GM12878 (cell line): ENCODE data around the gene HAUS7. TPM values are rescaled to one million over a fixed set of nuclear protein-coding genes. Genes with fewer than 3 reads are reported as not detected.

ENCODE experiments used
- ATAC-seq: fragments of 200-7000 bp; cut with Tn5 transposase; 3 replicates; pipeline ENCODE4 v1.9.1; 2020; ENCODE audit warnings: mild to moderate bottlenecking, moderate library complexity
- BruUV-seq: library from RNA; stranded (reverse); fragments of 400-500 nt; replicated peaks from 2 replicates; lab custom pipeline; 2021; lab: Mats Ljungman, UMichigan
- CTCF ChIA-PET: fragments of 300-600 bp; sonication (Branson Sonifier 250); formaldehyde crosslinking; extraction: SDS; loops from one replicate; lab custom pipeline; 2021; ENCODE audit warnings: inconsistent platforms; lab: Yijun Ruan, JAX
- POLR2A ChIA-PET: fragments of 350-600 bp; formaldehyde crosslinking; extraction: SDS; loops from one replicate; lab custom pipeline; 2021; ENCODE audit warnings: inconsistent platforms; lab: Charles Lee
- RAD21 ChIA-PET: fragments of 300-600 bp; sonication (Branson Sonifier 250); formaldehyde crosslinking; loops from one replicate; lab custom pipeline; 2023; ENCODE audit warnings: antibody characterized with exemption; ENCODE audit not compliant: unreplicated experiment; lab: Charles Lee
- SMC1A ChIA-PET: fragments of 300-600 bp; sonication (Branson Sonifier 250); formaldehyde crosslinking; loops from one replicate; lab custom pipeline; 2023; ENCODE audit not compliant: unreplicated experiment, uncharacterized antibody; lab: Charles Lee
- DNase-seq: peaks from one replicate; pipeline ENCODE4 v3.0.0-alpha.2; 2011; ENCODE audit warnings: low read depth, low spot score
- FAIRE-seq: peaks from 3 replicates; lab custom pipeline; 2011; peaks lifted over from hg19 to GRCh38; lab: Jason Lieb, UNC
- H2AFZ ChIP-seq: 2 replicates; pipeline ENCODE4 v1.6.0; 2011; ENCODE audit warnings: low read depth, low read length, control low read depth; ENCODE audit not compliant: control insufficient read depth
- H3K27ac ChIP-seq: 2 replicates; pipeline ENCODE4 v1.5.1; 2011; ENCODE audit warnings: control low read depth; ENCODE audit not compliant: control insufficient read depth, insufficient read depth
- H3K27me3 ChIP-seq, 2 experiments: replicated peaks in 1 of 2; 2 replicates each; pipeline versions ENCODE4 v1.6.0 to v1.6.1; 2011; ENCODE audit warnings: low read length in 1 of 2; ENCODE audit not compliant: control insufficient read depth in 2 of 2, insufficient read depth in 2 of 2
- H3K36me3 ChIP-seq, 2 experiments: 2 replicates each; pipeline ENCODE4 v1.5.1; 2011; ENCODE audit warnings: low read length in 1 of 2; ENCODE audit not compliant: control insufficient read depth in 2 of 2, insufficient read depth in 2 of 2
- H3K4me1 ChIP-seq: 2 replicates; pipeline ENCODE4 v1.6.1; 2011; ENCODE audit warnings: mild to moderate bottlenecking, low read length, moderate library complexity, mixed read lengths; ENCODE audit not compliant: control insufficient read depth, insufficient read depth
- H3K4me2 ChIP-seq: 2 replicates; pipeline ENCODE4 v1.6.0; 2011; ENCODE audit warnings: control low read depth; ENCODE audit not compliant: control insufficient read depth, insufficient read depth
- H3K4me3 ChIP-seq: fragments of 200-600 bp; sonication (generic); 2 replicates; pipeline ENCODE4 v1.5.1; 2016
- H3K79me2 ChIP-seq: 2 replicates; pipeline ENCODE4 v1.6.0; 2011; ENCODE audit warnings: low read length; ENCODE audit not compliant: control insufficient read depth, insufficient read depth
- H3K9ac ChIP-seq: 2 replicates; pipeline ENCODE4 v1.8.0; 2011; ENCODE audit warnings: low read length, control low read depth, mixed read lengths; ENCODE audit not compliant: control insufficient read depth, insufficient read depth
- H3K9me3 ChIP-seq: replicated peaks from 3 replicates; pipeline ENCODE4 v1.5.1; 2011; ENCODE audit warnings: mild to moderate bottlenecking, low read length; ENCODE audit not compliant: control insufficient read depth, insufficient read depth
- H4K20me1 ChIP-seq: 2 replicates; pipeline ENCODE4 v1.6.0; 2011; ENCODE audit not compliant: control insufficient read depth, insufficient read depth
- BHLHE40 ChIP-seq, 2 experiments: fragments of 450-650 bp in 1 of 2; IDR thresholded peaks; 2 replicates each; pipeline ENCODE4 v1.6.1; 2011 to 2017; ENCODE audit warnings: low read depth in 2 of 2, borderline replicate concordance in 1 of 2, improper control_type of control experiment in 1 of 2, low read length in 1 of 2, mild to moderate bottlenecking in 1 of 2
- EED ChIP-seq: sonication (generic); IDR thresholded peaks from 2 replicates; pipeline ENCODE4 v1.6.1; 2016; ENCODE audit warnings: antibody characterized with exemption, low read depth
- ELK1 ChIP-seq: IDR thresholded peaks from 2 replicates; pipeline ENCODE4 v1.6.1; 2012; ENCODE audit warnings: low read depth, low read length, improper control_type of control experiment
- IKZF2 ChIP-seq, 2 experiments: fragments of 450-650 bp; IDR thresholded peaks; 2 replicates each; pipeline ENCODE4 v1.6.1; 2017; ENCODE audit warnings: mild to moderate bottlenecking in 2 of 2, moderate library complexity in 2 of 2
- JUND ChIP-seq: IDR thresholded peaks from 2 replicates; pipeline ENCODE4 v1.6.1; 2012; ENCODE audit warnings: low read depth, mild to moderate bottlenecking, low read length, improper control_type of control experiment, moderate library complexity
- NFYA ChIP-seq: IDR thresholded peaks from 2 replicates; pipeline ENCODE4 v1.6.1; 2011; ENCODE audit warnings: low read depth, mild to moderate bottlenecking, low read length, improper control_type of control experiment, borderline replicate concordance
- POLR2AphosphoS2 ChIP-seq: IDR thresholded peaks from 2 replicates; pipeline ENCODE4 v1.6.1; 2011; ENCODE audit warnings: low read depth, mild to moderate bottlenecking, low read length, improper control_type of control experiment, moderate library complexity
- SREBF2 ChIP-seq: IDR thresholded peaks from 2 replicates; pipeline ENCODE4 v1.6.1; 2012; ENCODE audit warnings: mild to moderate bottlenecking, low read length
- STAT3 ChIP-seq: IDR thresholded peaks from 2 replicates; pipeline ENCODE4 v1.6.1; 2011; ENCODE audit warnings: low read depth, low read length, improper control_type of control experiment
- SUZ12 ChIP-seq: fragments of 200-600 bp; sonication (generic); IDR thresholded peaks from one replicate; pipeline ENCODE4 v1.6.1; 2018; ENCODE audit warnings: antibody characterized with exemption, mild to moderate bottlenecking; ENCODE audit not compliant: unreplicated experiment
- TBL1XR1 ChIP-seq: IDR thresholded peaks from 2 replicates; pipeline ENCODE4 v1.6.1; 2012; ENCODE audit warnings: low read depth, low read length, improper control_type of control experiment
- TCF12 ChIP-seq: IDR thresholded peaks from 2 replicates; pipeline ENCODE4 v1.6.1; 2011; ENCODE audit warnings: low read depth, mild to moderate bottlenecking, low read length
- USF1 ChIP-seq: IDR thresholded peaks from 2 replicates; pipeline ENCODE4 v1.6.1; 2011; ENCODE audit warnings: borderline replicate concordance, low read depth, mild to moderate bottlenecking, moderate library complexity, mixed read lengths, low read length; ENCODE audit not compliant: insufficient read depth; ENCODE audit errors: extremely low read length
- WRNIP1 ChIP-seq: IDR thresholded peaks from 2 replicates; pipeline ENCODE4 v1.6.1; 2011; ENCODE audit warnings: low read depth, low read length, improper control_type of control experiment, borderline replicate concordance
- ZNF384 ChIP-seq: IDR thresholded peaks from 2 replicates; pipeline ENCODE4 v1.6.1; 2012; ENCODE audit warnings: low read depth, mild to moderate bottlenecking, low read length, improper control_type of control experiment, borderline replicate concordance
- ZSCAN29 ChIP-seq: fragments of 450-650 bp; IDR thresholded peaks from 2 replicates; pipeline ENCODE4 v1.6.1; 2017; ENCODE audit warnings: mild to moderate bottlenecking, moderate library complexity
- WGBS: methylation state at CpG from one replicate; pipeline ENCODE4 v1.1.6; 2016; ENCODE audit warnings: low lambda C conversion rate; ENCODE audit not compliant: insufficient replicate concordance, insufficient coverage; ENCODE audit errors: missing lambda C conversion rate; 5-methylcytosine and 5-hydroxymethylcytosine counted together
- in situ Hi-C: fragments of 300-500 bp; cut with MboI; formaldehyde crosslinking; loops from 9 replicates; pipeline ENCODE4 v1.14.3; 2018; ENCODE audit warnings: mixed read lengths
- intact Hi-C: fragments of 100-400 bp; cut with micrococcal nuclease; formaldehyde crosslinking; loops from one replicate; pipeline ENCODE4 v1.14.2; 2022; ENCODE audit not compliant: unreplicated experiment
- polyA plus RNA-seq, 11 experiments: library from polyadenylated mRNA; depleted of rRNA in 4 of 11; unstranded in 6 of 11; stranded (reverse) in 5 of 11; fragments of >200 nt; fragmentation: Nextera tagmentation in 4 of 11; fragmentation: Illumina TruSeq in 1 of 11; extraction: Ambion mirVana in 4 of 11; extraction: Trizol in 1 of 11; gene quantifications; 1 replicate in 1 of 11; 2 replicates in 10 of 11; pipeline versions ENCODE4 v1.2.1 to v1.2.3, GENCODE V29; 2011 to 2016; ENCODE audit warnings: inconsistent platforms in 2 of 11, missing spikeins in 2 of 11, low read depth in 1 of 11
- total RNA-seq, 4 experiments: library from RNA; depleted of rRNA in 3 of 4; stranded (reverse); fragments of >200 nt in 3 of 4; fragmentation: Illumina TruSeq in 1 of 4; extraction: Trizol in 1 of 4; gene quantifications; 2 replicates each; pipeline versions ENCODE4 v1.2.1 to v1.2.3, GENCODE V29; 2013 to 2021

Gene HAUS7
- total and polyA plus RNA-seq, 10 of the 15 experiments (the other 5 are each of a cell fraction or from before 2014, with no cell fraction given) = 6.7 to 63.3 (median 24.1) TPM

GRCh38 chrX:153475751-153476281 lies 5.4 kb upstream of the HAUS7 start:
- ChIA-PET POLR2A (no interaction called here), CTCF (no interaction called here), SMC1A (no interaction called here)
- H2AFZ ChIP-seq = no peak overlapping the region
- no peak for TF ChIP-seq ZNF384
- no peak for TF ChIP-seq ELK1
- no peak for TF ChIP-seq WRNIP1
- TF ChIP-seq, all 136 proteins: peak for 0
- Histone ChIP-seq H3K4me3 (no peak overlapping the region), H3K4me1 (no peaks in the 10 kb centered on the region), H3K27ac (no peak overlapping the region), H3K27me3 (no peaks in the 10 kb centered on the region; a peak in 1 of 4 replicates), H3K9ac (no peak overlapping the region), H3K4me2 (no peak overlapping the region), H4K20me1 (no peaks in the 10 kb centered on the region), H3K9me3 (no peaks in the 10 kb centered on the region), H3K36me3 (no peaks in the 10 kb centered on the region), H3K79me2 (no peaks in the 10 kb centered on the region)
- RAD21 ChIA-PET = no interaction called here
- intact Hi-C loops = no loop called here
- FAIRE-seq = no peak
- ATAC-seq = no peak
- DNase-seq = no peak
- WGBS = 45% methylated on average over 9 of the region's 11 CpGs
- BruUV-seq = no TSS peak
- in situ Hi-C loops = no loop called here

GRCh38 chrX:153475271-153475670 lies 4.9 kb upstream of the HAUS7 start:
- BruUV-seq = no TSS peak
- H3K27me3 ChIP-seq = no peaks in the 10 kb centered on the region; a peak in 1 of 4 replicates
- RAD21 ChIA-PET = no interaction called here
- POLR2A ChIA-PET = no interaction called here
- no peaks in the 10 kb centered on the region for H3K36me3 ChIP-seq
- H3K27ac ChIP-seq = no peak overlapping the region
- DNase-seq = no peak
- H3K9me3 ChIP-seq = no peaks in the 10 kb centered on the region
- 38% methylated on average over 7 of the region's 7 CpGs for WGBS
- no peaks in the 10 kb centered on the region for H3K4me1 ChIP-seq
- H3K4me2 ChIP-seq = no peak overlapping the region
- H3K9ac ChIP-seq = no peak overlapping the region
- CTCF ChIA-PET = no interaction called here
- ATAC-seq = no peak
- in situ Hi-C loops = no loop called here
- SMC1A ChIA-PET = no interaction called here
- no peak for FAIRE-seq
- no peaks in the 10 kb centered on the region for H4K20me1 ChIP-seq
- H2AFZ ChIP-seq = no peak overlapping the region
- intact Hi-C loops = no loop called here
- no peaks in the 10 kb centered on the region for H3K79me2 ChIP-seq
- no peak overlapping the region for H3K4me3 ChIP-seq
- TF ChIP-seq BHLHE40 (IDR thresholded peaks at IDR 0.05; ENCODE audit: borderline replicate concordance in 1 of 2, low read depth in 2 of 2, low read length in 1 of 2) (no peak), TBL1XR1 (no peak), ZNF384 (no peak), STAT3 (no peak), SREBF2 (no peak), JUND (no peak), TCF12 (no peak), NFYA (no peak), ZSCAN29 (no peak), USF1 (no peak), IKZF2 (IDR thresholded peaks at IDR 0.05) (no peak), POLR2AphosphoS2 (no peak), SUZ12 (no peak), EED (no peak)
